PC-3 (cell line): ENCODE data around the gene PLXNA4. TPM values are rescaled to one million over a fixed set of nuclear protein-coding genes. Genes with fewer than 3 reads are reported as not detected.

ENCODE experiments used
- ATAC-seq: fragments of 200-7000 bp; cut with Tn5 transposase; 2 replicates; pipeline ENCODE4 v1.9.1; 2020; ENCODE audit warnings: mild to moderate bottlenecking, moderate library complexity
- BruUV-seq: library from RNA; stranded (reverse); fragments of 400-500 nt; replicated peaks from 2 replicates; lab custom pipeline; 2021; lab: Mats Ljungman, UMichigan
- CTCF ChIA-PET: fragments of 300-600 bp; sonication (Branson Sonifier 250); formaldehyde crosslinking; loops from one replicate; lab custom pipeline; 2022; ENCODE audit warnings: antibody characterized with exemption; lab: Charles Lee
- POLR2A ChIA-PET: fragments of 300-600 bp; sonication (Branson Sonifier 250); formaldehyde crosslinking; loops from one replicate; lab custom pipeline; 2022; ENCODE audit warnings: antibody characterized with exemption; ENCODE audit not compliant: unreplicated experiment; lab: Charles Lee
- DNase-seq: peaks from one replicate; pipeline ENCODE4 v3.0.0-alpha.2; 2015
- H2AFZ ChIP-seq: fragments of 300-600 bp; sonication (generic); 2 replicates; pipeline ENCODE4 v1.6.0; 2016; ENCODE audit warnings: antibody characterized with exemption, low read length
- H3F3A ChIP-seq: fragments of 300-600 bp; sonication (generic); one replicate; pipeline ENCODE4 v1.6.0; 2017; ENCODE audit warnings: antibody characterized with exemption, low read length, control low read depth, mild to moderate bottlenecking; ENCODE audit not compliant: unreplicated experiment
- H3K27ac ChIP-seq: fragments of 300-600 bp; sonication (generic); 2 replicates; pipeline ENCODE4 v1.5.1; 2016; ENCODE audit warnings: mild to moderate bottlenecking, low read length
- H3K27me3 ChIP-seq: fragments of 300-600 bp; sonication (generic); 2 replicates; pipeline ENCODE4 v1.6.1; 2016; ENCODE audit warnings: low read length, mixed read lengths
- H3K36me3 ChIP-seq: fragments of 300-600 bp; sonication (generic); 2 replicates; pipeline ENCODE4 v1.6.1; 2016; ENCODE audit warnings: low read depth, mixed run types, low read length, mixed read lengths
- H3K4me1 ChIP-seq: fragments of 300-600 bp; sonication (generic); 2 replicates; pipeline ENCODE4 v1.5.1; 2016; ENCODE audit warnings: low read length; ENCODE audit not compliant: insufficient read depth
- H3K4me2 ChIP-seq: fragments of 300-600 bp; sonication (generic); 2 replicates; pipeline ENCODE4 v1.6.0; 2016; ENCODE audit warnings: low read length
- H3K4me3 ChIP-seq: fragments of 300-600 bp; sonication (generic); 2 replicates; pipeline ENCODE4 v1.5.1; 2016; ENCODE audit warnings: mild to moderate bottlenecking, low read length, mixed read lengths
- H3K79me2 ChIP-seq: fragments of 300-600 bp; sonication (generic); 2 replicates; pipeline ENCODE4 v1.6.1; 2017; ENCODE audit warnings: low read length, mixed read lengths
- H3K9ac ChIP-seq: fragments of 300-600 bp; sonication (generic); 2 replicates; pipeline ENCODE4 v1.6.0; 2016; ENCODE audit warnings: mild to moderate bottlenecking, low read length
- H3K9me2 ChIP-seq: fragments of 300-600 bp; sonication (generic); replicated peaks from 2 replicates; pipeline ENCODE4 v1.6.1; 2016; ENCODE audit warnings: mixed run types, low read length, mixed read lengths
- H3K9me3 ChIP-seq: fragments of 300-600 bp; sonication (generic); 2 replicates; pipeline ENCODE4 v1.6.1; 2016; ENCODE audit warnings: low read length, mixed read lengths
- H4K20me1 ChIP-seq: fragments of 300-600 bp; sonication (generic); 2 replicates; pipeline ENCODE4 v1.6.1; 2016; ENCODE audit warnings: low read length, mixed read lengths
- CTCF ChIP-seq: fragments of 300-600 bp; sonication (generic); conservative IDR thresholded peaks from 2 replicates; pipeline ENCODE4 v1.5.1; 2017; ENCODE audit warnings: antibody characterized with exemption, low read depth, mild to moderate bottlenecking, low read length
- EZH2 ChIP-seq: fragments of 300-600 bp; sonication (generic); IDR thresholded peaks from one replicate; pipeline ENCODE4 v1.6.1; 2017; ENCODE audit warnings: antibody characterized with exemption, mild to moderate bottlenecking, low read length; ENCODE audit not compliant: unreplicated experiment
- EZH2phosphoT487 ChIP-seq: fragments of 300-600 bp; sonication (generic); IDR thresholded peaks from 2 replicates; pipeline ENCODE4 v1.6.1; 2018; ENCODE audit warnings: mild to moderate bottlenecking, antibody characterized with exemption, low read length, borderline replicate concordance
- intact Hi-C: fragments of 100-400 bp; cut with micrococcal nuclease; formaldehyde crosslinking; loops from 2 replicates; pipeline ENCODE4 v1.9.0; 2023
- total RNA-seq: library from RNA; depleted of rRNA; stranded (reverse); fragments of >200 nt; gene quantifications from 2 replicates; pipeline ENCODE4 v1.2.3, GENCODE V29; 2014

Gene PLXNA4
- total RNA-seq, 1 experiment from 2014 or later: 1.2 TPM

DNA sequence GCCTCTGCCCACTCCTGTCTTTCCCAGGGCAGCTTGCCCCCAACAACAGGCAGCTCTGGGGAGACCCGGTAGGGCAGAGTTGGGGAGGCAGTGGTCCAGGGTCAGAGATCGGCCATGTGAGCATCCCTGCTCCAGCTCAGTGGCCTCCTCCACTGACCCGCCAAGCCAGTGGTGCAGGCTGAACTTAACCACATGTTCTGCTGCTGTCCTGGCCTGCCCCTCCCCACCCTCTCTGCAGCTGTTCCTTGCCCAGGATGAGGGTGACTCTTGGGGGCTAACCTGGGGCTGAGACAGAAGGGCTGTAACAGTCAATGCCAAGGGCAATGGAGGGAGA is 349.3 kb downstream of the PLXNA4 start:
- ATAC-seq (no peak), DNase-seq (no peak)
- Histone ChIP-seq H3K9me2 (no peaks in the 10 kb centered on the region), H4K20me1 (no peaks in the 10 kb centered on the region), H3K27ac (no peak overlapping the region), H3K4me3 (no peak overlapping the region), H3K36me3 (no peaks in the 10 kb centered on the region), H3K27me3 (peaks cover 4% of the 10 kb centered on the region; the same call in 1 of the 2 replicates), H3K4me2 (no peak overlapping the region), H3K79me2 (no peaks in the 10 kb centered on the region), H3K9me3 (no peaks in the 10 kb centered on the region), H3F3A (no peaks in the 10 kb centered on the region), H2AFZ (no peak overlapping the region), H3K9ac (no peak overlapping the region), H3K4me1 (no peaks in the 10 kb centered on the region)
- POLR2A ChIA-PET: no interaction called here
- intact Hi-C loops: no loop called here
- BruUV-seq: no TSS peak
- CTCF ChIA-PET: no interaction called here
- TF ChIP-seq EZH2phosphoT487 (no peak), CTCF (no peak), EZH2 (no peak)

DNA sequence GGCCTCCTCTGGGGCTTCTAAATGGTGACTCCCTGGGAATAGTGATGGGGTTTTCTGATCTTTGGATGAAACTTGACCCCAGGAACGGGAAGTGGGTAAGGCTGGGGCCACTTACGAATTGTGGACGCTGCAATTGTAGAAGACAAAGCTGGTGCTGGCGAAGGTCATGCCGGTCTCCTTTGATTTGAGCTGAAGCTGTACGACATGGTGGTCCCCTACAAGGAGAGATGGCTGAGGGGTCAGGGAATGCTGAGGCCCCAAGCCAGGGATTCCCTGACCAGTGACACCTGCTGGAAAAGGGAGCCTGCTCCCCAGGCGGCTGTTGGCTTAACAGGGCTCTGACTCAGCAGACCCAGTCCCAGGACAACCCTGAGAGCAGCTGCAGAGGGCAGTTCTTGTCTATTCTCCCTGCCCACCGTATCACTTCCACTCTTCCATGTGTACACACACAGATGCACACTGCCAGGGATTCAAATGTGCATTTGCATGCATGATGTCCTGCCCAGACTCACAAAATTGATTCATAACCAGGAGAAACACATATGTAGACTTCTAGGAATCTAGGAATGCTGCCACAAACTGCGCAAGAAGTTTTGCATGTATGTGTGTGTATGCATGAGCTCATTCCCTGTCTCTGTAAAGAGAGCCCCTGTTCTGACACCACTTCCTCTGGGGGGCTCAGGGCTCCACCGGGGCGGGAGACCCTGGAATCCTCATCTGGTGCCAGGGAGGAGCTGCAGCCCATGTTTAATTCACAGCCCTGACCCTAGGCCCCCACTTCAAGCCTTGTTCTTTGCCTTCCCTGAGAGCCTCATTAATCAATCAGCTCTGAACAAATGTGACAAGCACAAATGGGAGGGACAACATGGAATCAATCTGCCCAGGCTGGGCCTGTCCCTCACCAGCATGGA is 350.0 kb downstream of the PLXNA4 start:
- ATAC-seq: no peak
- no peak for DNase-seq
- BruUV-seq: no TSS peak
- no peak for TF ChIP-seq EZH2
- no peak for TF ChIP-seq CTCF
- TF ChIP-seq EZH2phosphoT487: no peak
- Histone ChIP-seq H3K9me3 (no peaks in the 10 kb centered on the region), H3K79me2 (no peaks in the 10 kb centered on the region), H3K27ac (no peak overlapping the region), H3F3A (no peaks in the 10 kb centered on the region), H3K9me2 (no peaks in the 10 kb centered on the region), H3K9ac (no peak overlapping the region), H3K36me3 (no peaks in the 10 kb centered on the region), H3K4me1 (no peaks in the 10 kb centered on the region), H3K4me2 (no peak overlapping the region), H3K27me3 (peaks cover 4% of the 10 kb centered on the region; the same call in 1 of the 2 replicates), H4K20me1 (no peaks in the 10 kb centered on the region), H3K4me3 (no peak overlapping the region), H2AFZ (no peak overlapping the region)
- ChIA-PET CTCF (no interaction called here), POLR2A (no interaction called here)
- intact Hi-C loops: no loop called here
